Mucosa of gallbladder (tissue), 1 donor: ENCODE results near the gene TTC16. TPM values are rescaled to one million over a fixed set of nuclear protein-coding genes. Genes with fewer than 3 reads are reported as not detected.

Experiments used
- DNase-seq: peaks from one replicate; pipeline ENCODE4 v3.0.0-alpha.2; 2020; ENCODE audit warnings: low spot score
- total RNA-seq: library from RNA; stranded (reverse); gene quantifications from one replicate; pipeline ENCODE4 v1.2.1, GENCODE V29; 2021
- donor health status: DM: no; HTN: no; CAD: no.

TTC16 gene, protein sequence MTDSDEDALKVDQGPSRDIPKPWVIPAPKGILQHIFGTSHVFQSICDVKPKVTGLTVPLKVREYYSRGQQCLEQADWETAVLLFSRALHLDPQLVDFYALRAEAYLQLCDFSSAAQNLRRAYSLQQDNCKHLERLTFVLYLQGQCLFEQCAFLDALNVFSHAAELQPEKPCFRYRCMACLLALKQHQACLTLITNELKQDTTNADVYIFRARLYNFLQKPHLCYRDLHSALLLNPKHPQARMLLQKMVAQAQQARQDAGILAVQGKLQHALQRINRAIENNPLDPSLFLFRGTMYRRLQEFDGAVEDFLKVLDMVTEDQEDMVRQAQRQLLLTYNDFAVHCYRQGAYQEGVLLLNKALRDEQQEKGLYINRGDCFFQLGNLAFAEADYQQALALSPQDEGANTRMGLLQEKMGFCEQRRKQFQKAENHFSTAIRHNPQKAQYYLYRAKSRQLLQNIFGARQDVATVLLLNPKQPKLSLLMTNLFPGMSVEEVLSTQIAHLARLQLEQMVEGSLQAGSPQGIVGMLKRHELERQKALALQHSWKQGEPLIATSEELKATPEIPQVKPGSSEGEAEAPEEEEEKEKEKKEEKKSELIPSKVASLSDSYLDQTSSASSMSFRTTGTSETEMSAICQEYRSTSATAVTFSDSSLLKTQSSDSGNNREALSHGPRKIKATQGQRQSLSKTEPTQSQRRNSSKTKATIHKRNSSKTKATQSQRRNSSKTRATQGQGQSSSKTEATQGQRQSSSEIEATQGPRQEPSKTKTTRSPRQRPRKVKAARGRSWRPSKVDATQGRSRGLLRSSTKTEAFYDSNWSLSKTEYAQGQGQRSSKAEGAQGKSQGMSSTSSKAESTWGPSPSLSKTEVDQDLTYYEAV
- 0.26 TPM for total RNA-seq

DNA sequence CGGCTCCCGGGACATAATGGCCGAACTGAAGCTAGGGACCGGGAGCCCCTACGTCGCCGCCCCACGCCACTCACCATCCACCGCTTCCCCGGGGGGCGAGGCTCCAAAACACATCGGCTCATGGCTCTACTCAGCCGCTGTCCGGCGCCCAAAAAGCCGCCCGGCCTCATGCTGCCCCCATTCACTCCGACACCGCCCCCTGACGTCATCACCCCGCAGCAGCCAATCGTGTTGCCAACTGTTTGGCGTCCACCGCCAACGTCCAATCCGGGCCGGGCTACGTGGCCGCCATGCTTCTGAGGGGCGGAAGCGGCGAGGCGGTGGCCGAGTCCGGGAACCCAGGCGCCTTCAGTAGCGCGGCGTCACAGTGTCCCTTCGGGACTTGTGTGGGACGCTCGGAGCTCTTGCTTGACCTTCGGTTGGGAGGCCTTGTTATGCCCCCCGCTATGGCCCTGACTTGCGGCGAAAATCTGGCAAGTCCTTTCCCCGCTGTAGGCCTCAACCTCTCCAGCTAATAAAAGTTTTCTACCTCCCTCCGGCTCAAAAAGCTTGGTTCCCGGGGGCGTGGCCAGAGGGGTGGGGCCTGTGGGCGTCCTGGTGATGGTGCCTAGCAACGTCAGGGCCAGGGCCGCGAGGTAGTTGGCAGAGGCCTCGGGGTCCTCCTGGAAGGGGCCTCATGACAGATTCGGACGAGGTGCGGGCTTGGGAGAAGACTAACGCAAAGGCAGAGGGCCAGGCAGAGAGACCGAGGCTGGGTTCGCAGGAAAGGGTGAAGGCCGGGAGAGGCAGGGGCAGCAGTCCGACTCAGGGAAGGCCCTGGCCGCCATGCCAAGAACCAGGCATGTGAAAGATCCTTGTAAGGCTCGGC, at the start of gene TTC16, which contains the start of gene PTRH1:
TTC16 (plus strand) TSS at position 610 of the 868 bp plus-strand sequence; CDS start at position 677, 67 bp downstream.
PTRH1 (minus strand) TSS at position 194 of the 868 bp plus-strand sequence; CDS start at position 170, 24 bp downstream.
- DNase-seq = peak; percentile 97

DNA sequence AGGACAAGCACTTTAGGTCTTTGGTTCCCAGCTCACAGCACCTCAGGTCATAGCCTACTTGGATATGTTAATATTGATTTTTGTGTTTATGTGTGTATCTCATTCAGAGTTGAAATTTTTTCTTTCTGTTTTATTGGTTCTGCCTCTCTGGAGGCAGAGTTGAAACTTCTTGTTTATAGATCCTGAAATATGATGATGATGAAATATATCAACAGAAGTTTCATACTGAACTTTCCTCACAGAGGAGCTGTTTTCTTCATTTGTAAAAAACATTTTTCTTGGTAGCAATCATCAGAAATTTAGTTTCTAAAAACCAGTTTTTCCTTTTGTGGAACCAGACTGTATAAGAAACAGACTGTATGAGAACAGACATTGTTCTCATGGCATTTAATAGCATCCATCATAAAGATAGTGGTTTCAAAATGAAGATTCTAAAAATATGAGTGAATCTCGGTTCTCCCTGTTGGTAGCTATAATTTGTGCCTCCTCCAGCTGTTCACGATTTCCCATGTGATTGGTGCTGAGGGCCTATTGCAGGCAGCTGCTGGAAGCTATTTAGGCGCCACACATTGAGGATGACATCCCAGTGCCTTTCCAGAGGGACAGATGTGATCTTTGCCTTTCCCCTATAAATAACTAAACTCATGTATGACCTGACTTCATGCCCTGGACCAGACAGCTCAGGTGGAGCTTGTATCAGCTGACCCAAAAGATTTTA, 48.6 kb upstream of the TTC16 start:
- no peak for DNase-seq

DNA sequence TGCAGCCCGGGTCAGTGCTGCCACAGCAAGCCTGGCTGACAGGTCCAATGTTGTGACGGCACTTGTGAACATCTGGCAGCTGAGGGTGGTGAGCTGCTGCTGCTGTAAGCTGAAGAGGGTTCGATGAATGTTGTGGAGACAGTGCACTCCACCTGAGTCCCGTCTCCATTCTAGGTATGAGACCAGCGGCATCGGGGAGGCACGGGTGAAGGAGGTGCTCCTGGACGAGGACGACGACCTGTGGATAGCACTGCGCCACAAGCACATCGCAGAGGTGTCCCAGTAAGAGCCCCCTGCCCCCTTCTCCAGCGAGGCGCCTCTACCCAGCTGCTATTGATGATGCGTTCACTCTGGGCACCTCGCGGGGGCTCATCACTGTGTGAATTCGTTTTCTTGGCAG, 48.0 kb upstream of the TTC16 start:
- DNase-seq = no peak

DNA sequence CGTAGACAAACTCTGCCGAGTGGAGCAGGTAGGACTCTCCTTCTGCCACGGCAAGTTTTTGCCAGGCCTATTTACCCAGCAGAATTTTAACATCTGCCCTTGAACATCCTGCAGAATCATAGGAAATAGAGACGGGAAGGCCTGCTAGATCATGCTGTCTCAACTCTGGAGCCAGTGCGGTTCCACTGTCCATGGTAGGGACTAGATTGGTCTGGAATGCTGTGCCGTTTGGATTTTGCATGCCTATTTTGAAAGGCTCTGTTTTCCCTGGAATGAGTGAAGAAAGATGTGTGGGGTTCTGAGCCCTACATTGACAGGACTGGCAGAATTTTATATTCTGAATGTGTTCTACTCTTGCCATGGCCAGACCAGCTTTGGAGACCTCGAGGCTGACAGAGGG, 42.6 kb upstream of the TTC16 start:
- DNase-seq = no peak

DNA sequence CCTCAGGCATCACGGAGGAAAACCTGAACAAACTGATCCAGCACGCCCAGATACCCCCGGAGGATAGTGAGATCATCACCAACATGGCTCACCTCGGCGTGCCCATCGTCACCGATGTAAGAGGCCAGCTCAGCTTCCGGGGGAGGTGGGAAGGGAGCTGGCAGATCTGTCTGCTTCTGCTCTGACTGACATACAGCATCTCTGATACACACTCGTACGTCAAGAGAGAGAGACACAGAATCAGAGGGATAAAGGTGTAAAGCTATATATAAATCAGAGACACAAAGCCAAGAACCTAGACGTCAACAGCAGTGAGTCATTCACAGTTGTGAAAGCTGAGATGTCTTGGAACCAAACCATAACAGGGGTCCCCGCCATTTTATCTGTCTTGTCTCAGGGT, 39.2 kb upstream of the TTC16 start:
- no peak for DNase-seq

DNA sequence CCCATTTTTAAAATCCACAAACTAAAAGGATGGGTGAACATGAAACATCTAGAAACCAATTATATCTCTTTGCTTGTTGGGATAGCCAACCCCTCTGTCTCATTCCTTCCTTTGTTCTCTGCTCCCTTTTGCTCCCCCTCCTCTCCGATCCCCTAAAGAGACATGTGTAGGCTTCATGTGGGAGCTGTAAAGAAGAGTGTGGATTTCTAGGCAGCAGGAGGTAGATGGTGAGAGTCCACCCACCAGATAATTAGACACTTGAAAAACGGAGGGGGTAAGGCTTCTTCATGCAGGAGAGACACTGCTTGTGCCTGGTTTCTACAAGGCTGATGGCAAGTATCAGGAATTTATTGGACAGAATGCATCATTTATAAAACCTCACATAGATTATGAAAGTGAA, 36.4 kb upstream of the TTC16 start:
- no peak for DNase-seq

DNA sequence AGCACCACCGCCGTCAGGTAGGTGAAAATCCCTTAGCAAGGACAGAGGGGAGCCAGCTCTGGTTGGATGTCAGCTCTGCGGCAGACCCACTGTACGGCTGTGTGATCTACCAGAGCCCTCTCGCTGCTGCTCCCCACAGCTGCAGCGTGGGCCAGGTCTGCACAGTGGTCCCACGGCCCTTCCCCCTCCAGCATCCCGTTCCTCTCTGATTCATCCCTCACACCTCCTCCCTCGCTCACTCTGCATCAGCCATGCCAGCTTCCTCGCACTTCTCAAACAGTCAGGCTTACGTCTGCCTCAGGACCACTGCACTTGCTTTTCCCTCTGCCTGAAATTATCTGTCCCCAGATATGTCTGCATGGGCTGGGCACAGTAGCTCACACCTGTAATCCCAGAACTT, 35.7 kb upstream of the TTC16 start:
- DNase-seq = no peak

DNA sequence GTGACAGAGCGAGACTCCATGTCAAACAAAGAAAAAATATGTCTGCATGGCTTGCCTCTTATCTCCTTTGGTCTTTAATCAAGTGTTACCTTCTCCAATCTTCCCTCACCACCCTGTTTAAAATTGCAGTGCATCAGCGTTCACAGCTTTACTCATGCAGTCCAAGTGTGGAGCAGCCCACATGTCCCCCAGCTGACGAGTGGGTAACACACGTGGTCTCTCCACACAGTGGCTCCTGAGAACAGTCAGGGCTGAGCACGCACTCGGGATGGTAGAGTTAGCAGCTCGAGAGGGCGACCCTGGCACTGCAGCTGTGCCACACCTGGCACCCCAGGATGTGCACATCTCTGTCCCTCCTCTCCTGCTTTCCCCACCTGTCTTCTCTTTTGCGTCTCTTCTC, 35.0 kb upstream of the TTC16 start:
- DNase-seq = no peak

DNA sequence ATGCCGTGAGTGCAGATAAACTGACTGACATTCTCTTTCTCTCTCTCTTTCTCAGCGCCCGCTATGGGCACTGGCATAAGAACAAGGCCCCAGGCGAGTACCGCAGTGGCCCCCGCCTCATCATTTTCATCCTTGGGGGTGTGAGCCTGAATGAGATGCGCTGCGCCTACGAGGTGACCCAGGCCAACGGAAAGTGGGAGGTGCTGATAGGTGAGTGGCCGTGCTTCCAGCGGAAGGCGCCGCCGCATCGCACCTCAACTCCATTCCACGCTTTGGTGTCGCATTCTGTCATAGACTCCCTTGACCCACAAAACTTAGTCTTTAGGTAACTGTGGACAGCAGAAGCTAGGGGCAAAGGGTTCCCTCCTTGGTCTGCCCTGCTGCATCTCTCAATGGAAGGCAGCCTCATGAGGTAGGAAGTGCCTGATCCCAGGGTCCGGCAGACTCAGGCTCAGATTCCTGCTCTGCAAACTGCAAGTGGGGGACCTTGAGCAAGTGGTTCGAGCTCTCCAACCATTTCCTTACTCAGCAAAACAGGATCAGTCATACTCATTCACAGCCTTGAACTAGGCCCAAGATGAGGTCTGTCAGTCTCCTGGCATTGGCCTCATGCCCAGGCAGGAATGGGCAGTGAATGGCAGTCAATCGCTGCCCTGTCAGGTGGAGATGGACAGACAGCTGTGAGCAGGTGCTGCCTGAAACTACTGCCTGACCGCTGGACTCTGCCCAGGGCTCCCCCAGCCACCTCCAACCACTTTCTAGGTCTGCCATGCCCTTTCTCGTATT, 33.3 kb upstream of the TTC16 start:
- DNase-seq = no peak

DNA sequence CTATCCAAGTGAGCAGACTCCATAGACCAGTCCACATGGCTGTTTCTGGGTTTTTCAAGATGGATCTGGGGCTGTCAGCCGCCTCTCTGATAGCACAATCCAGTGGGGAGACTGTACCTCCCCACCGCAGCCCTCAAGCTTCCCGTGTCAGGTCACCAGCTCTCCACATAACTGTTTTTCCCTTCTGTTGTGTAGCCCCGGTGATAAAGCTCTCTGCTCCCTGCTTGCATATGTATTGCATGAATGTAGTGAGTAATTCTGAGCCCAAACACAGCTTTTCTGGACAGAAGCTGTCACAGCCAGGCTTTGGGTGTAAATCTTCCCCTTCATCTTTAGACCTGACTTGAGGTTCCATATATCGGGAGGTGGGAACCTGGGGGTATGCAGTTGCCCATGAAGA, 32.2 kb upstream of the TTC16 start:
- no peak for DNase-seq

DNA sequence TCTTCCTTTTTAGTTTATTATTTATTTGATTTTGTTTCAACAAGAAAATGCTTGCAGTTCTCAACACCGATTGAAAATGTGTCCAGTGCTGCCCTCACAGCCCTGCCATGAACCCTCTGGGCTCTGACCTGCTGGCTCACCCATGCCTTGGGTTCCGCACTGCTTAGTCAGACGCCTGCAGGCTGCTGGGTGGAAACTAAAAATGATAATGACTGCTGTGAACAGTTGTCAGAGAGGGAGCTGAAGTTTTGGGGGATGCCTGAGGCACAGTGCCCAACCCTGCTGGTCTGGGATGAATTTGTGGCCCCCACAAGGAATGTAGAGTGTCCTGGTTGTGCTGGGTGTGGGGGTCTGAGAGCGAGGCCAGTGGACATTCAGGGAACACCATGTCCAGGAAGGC, 31.3 kb upstream of the TTC16 start:
- DNase-seq = no peak

DNA sequence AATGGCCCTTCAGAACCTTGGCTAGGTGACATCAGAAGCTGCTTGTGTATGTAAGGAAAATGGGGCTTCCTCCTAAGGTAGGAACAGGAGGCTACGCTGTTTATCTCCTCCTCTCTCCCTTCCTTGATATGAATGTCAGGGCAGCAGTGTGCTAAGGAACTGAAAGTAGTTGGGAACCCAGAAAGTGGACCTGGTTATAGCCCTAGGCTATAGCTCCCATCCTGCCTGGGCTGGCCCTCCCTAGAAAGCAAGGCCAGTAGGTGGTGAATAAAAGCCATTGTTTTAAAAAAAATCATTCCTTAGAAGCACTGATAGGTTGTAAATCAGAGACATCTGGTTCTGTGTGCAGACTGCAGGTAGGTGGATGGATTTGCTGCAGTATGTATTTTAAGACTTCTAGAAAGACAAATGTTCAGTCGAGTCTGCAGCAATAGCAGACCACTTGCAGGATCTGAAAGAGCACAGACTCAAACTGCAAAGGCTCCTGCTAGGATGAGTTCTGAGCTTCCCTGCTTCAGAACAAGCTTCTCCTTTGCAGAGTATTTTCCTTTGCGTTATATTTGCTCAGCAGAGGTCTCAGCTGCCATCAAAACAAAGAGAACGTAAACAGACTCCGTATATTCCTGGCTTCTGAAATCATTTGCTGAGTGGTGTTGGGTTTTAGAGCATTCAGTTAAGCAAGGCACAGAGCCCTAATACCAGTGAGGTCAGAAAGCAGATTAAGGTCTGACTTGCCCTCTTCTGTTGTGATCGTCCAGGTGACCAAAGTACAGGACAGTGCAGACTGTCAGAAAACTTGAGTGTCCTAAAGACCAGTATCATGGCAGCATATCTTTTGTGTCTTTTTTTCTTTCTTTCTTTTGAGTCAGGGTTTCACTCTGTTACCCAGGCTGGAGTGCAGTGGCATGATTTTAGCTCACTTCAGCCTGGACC, 29.2 kb upstream of the TTC16 start:
- DNase-seq = no peak

DNA sequence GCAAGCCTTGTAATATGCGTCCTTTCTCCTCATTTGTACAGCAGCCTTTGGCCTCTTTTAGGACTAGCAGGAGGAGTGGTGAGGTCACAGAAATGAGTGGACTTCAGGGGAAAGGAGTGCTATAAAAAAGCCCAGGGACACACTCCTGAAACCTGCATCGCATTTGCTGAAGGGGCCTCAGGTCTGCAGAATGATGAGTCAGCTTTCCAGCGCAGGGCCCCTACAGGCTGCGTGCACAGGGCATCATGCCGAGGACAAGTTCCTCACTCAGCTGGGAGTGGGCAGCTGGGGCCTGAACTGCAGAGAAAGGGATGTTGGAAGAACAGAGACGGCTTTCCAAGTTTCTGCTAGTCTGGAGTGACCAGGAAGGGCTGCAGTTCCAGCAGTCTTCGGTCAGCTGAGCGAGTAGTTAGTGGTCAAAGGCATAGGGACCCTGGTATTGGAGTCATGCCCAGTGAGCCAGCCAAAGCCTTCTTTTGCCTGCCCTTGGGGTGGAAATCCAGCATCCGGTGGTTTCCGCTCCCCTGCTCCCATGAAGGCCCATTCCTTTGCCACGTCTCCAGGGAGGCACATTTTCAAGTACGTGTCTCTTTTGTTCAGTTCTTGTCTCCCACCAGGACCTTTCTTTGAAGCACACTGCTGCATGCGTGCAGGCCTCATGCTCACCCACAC, 26.4 kb upstream of the TTC16 start:
- no peak for DNase-seq

DNA sequence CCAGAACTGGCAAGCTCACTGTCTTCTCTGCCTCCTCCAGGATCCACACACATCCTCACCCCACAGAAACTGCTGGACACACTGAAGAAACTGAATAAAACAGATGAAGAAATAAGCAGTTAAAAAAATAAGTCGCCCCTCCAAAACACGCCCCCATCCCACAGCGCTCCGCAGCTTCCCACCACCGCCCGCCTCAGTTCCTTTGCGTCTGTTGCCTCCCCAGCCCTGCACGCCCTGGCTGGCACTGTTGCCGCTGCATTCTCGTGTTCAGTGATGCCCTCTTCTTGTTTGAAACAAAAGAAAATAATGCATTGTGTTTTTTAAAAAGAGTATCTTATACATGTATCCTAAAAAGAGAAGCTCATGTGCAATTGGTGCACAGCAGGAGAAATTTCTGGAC, 25.1 kb upstream of the TTC16 start:
- no peak for DNase-seq

DNA sequence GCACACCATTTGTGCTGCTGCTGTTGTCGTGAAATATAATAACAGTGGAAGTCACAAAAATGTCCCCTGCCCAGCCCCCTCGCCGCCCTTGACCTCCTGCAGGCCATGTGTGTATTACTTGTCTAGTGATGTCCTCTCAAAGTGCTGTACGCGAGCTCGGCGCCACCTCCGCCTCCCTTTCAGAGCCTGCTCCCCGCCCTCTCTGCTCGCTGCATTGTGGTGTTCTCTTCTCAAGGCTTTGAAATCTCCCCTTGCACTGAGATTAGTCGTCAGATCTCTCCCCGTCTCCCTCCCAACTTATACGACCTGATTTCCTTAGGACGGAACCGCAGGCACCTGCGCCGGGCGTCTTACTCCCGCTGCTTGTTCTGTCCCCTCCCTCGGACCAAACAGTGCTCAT, 23.8 kb upstream of the TTC16 start:
- DNase-seq = no peak

DNA sequence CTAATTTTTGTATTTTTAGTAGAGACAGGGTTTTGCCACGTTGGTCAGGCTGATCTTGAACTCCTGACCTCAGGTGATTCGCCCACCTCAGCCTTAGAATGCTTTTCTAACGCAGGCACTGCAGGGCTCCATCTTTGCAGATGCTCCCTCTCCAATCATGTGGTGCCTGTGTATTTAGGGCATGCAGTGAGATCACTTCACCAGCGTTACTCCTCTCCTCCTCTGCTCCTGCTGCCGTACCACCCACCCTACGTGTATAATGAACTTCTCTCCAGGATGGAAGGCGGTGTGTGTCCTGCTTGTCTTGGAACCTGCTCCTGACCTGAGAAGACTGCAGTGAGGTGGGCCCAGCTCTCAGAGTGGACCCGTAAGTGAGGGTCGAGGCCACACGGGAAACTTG, 22.7 kb upstream of the TTC16 start:
- DNase-seq = no peak

DNA sequence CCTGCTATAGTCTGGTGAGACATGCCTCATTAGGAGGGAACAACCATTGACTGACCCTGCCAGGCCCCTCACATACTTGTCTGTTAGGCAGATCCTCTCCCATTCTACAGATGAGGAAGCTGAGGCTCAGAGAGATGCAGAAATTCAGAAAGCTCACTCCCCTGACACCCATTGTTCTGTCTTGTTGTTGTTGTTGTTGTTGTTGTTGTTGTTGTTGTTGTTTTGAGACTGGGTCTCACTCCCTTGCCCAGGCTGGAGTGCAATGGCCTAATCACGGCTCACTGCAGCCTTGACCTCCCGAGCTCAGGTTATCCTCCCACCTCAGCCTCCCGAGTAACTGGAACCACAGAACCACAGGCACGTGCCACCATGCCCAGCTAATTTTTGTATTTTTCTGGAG, 22.2 kb upstream of the TTC16 start:
- DNase-seq = no peak

DNA sequence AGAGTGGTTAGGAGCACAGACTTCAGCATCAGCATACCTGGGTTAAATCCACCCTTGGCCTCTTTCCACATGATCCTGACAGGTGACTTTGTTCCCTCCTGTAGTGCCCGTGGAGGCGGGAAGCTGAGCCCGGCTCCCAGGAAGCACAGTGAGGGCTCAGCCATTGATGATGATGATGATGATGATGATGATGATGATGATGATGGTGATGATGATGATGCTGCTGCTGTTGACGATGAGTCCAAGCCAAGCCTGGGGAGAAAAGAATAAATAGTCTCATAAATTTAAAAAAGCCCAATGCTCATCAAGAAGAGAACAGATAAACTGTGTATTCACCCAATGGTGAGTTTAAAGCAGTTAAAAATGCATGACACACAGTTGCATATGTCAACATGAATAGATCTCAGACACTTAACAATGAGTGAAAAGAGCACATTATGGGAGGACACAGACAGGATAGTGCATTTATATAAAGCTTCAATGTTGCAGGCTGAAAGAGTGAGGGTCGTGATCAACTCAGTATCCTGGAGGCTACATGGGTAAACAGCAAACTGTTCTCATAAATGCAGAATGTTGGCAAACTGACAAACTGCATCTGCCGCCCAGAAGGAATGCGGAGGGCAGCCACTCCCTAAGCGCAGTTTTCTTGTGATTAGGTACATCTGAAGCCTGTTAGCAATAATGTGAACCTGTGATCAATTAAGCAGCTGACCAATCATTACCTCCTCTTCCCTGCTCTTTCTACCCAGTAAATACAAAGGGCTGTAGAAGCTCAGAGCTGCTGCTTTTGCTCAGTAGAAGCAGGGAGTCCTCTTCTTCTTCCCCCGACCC, 20.8 kb upstream of the TTC16 start:
- DNase-seq = no peak
